ENCODE results near the gene TMUB1.

Gene TMUB1

DNA sequence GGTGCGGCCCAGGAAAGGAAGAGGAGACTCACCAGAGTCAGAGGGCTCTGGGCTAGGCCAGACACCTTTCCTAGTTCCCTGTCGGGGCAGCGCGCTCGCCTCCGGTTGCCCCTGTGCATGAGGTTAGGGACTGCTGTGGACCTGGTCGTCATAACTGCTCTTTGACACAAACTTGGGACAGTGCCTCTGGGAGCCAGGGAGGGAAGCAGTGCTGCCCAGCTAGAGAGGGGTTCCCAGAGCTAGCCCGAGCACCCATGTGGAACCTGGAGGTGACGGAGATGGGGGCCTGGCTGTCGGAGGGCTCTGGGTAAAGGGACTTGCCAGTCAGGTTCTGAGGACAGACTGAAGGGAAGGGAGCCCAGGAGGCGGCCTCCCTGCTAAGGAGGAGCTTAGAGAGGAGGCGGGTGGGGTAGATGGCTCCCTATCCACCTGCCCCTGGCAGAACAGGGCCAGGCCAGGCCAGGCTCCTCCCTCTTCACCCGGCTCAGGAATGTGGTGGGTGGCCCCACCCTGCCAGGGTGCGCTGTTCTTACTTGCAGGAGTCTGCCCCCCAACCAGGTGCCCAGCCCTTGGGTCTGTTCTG, 32.6 kb upstream of the TMUB1 start:
- H3K27me3 ChIP-seq (replicated peaks; ENCODE audit: control insufficient read depth, insufficient read depth, low read length), result no peaks in the 10 kb centered on the region
- TF ChIP-seq, protein P1, sequence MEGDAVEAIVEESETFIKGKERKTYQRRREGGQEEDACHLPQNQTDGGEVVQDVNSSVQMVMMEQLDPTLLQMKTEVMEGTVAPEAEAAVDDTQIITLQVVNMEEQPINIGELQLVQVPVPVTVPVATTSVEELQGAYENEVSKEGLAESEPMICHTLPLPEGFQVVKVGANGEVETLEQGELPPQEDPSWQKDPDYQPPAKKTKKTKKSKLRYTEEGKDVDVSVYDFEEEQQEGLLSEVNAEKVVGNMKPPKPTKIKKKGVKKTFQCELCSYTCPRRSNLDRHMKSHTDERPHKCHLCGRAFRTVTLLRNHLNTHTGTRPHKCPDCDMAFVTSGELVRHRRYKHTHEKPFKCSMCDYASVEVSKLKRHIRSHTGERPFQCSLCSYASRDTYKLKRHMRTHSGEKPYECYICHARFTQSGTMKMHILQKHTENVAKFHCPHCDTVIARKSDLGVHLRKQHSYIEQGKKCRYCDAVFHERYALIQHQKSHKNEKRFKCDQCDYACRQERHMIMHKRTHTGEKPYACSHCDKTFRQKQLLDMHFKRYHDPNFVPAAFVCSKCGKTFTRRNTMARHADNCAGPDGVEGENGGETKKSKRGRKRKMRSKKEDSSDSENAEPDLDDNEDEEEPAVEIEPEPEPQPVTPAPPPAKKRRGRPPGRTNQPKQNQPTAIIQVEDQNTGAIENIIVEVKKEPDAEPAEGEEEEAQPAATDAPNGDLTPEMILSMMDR (IDR thresholded peaks at IDR 0.05; ENCODE audit: insufficient read depth, low read length, poor library complexity, severe bottlenecking), result no peak
- no peak for DNase-seq (ENCODE audit: extremely low read depth, insufficient read length)
- H3K36me3 ChIP-seq (ENCODE audit: control insufficient read depth, insufficient read depth, low read length), result peaks cover 6% of the 10 kb centered on the region
- no peak overlapping the region for H3K4me3 ChIP-seq (replicated peaks; ENCODE audit: low read depth, low read length)

DNA sequence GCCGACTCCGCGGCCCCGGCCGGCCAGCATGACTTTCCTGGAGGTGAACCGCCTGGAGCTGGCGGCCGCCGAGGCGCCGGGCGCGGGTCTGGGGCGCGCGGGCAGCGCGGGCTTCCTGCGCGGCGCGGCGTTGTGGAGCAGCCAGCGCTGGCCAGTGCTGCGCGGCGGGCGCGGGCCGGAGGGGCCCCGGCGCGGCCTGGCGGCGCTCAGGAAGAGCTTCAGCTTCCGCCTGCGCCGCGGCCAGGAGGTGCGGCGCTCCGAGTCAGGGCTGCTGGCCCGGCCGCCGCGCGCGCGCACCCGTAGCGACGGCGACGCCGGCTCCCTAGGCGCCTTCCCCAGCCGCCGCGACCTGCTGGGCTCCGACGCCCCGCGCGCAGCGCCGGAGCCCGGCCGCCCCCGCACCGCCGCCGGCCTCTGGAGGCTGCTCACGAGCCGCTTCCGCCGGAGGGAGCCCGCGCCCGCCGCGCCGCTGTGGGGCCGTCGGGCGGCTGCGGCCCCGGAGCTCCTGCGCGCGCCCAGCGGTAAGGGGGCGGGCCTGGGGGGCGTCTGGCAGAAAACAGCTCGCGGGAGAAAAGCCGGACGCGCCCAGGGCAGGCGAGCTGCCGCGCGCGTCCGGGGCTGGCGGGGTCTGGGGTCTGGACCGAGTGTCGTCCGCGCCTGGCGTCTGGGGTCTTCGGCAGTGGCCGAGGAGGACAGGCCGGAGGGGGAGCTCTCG, 32.0 kb upstream of the TMUB1 start:
- TF ChIP-seq, protein P1 (IDR thresholded peaks at IDR 0.05; ENCODE audit: insufficient read depth, low read length, poor library complexity, severe bottlenecking), result no peak
- no peak for DNase-seq (ENCODE audit: extremely low read depth, insufficient read length)
- peaks cover 6% of the 10 kb centered on the region for H3K36me3 ChIP-seq (ENCODE audit: control insufficient read depth, insufficient read depth, low read length)
- H3K27me3 ChIP-seq (replicated peaks; ENCODE audit: control insufficient read depth, insufficient read depth, low read length), result no peaks in the 10 kb centered on the region
- no peak overlapping the region for H3K4me3 ChIP-seq (replicated peaks; ENCODE audit: low read depth, low read length)

DNA sequence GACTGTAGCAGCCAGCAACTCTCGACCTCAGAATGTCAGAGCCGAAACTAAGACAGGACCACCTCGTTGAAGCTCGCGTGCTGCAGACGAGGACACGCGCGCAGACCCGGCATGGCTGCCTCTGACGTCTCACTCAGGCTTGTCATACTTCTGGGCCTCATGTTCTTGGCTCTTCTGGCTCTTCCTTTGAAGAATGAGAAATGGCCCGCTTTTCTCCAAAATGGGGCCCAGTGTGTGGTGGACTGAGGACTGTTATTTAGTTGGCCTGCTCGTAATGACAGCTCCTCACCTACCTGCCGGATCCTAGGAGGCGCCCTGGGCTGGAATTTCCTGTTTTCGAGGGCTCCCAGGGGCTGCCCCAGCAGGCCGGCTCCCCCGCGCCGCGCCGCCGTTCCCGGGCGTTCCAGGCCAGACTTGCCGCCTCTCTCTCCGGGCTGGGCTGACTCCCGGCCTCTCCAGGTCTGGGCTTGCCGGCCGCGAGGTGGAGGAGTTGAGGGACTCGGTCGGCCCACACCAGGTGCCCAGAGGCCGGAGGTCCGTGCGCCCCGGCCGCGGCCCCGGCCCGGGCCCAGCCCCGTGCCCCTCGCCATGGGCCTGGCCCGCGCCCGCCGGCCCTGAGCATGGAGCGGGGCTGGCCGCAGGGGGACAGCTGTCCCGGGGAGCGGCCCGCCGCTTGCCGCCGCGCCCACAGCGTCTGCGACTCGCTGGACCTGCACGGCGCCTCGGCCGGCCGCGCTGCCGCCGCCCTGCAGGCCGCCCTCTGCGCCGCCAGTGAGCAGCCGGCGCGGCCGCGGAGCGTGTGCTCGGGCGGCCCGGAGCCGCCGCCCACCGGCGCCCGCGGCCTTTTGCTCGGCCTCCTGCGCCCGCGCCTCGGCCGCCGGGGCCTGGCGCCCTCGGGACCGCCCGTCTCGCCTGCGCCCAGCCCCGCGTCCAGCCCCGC, 31.1 kb upstream of the TMUB1 start:
- H3K27me3 ChIP-seq (replicated peaks; ENCODE audit: control insufficient read depth, insufficient read depth, low read length), result no peaks in the 10 kb centered on the region
- TF ChIP-seq, protein P1 (IDR thresholded peaks at IDR 0.05; ENCODE audit: insufficient read depth, low read length, poor library complexity, severe bottlenecking), result no peak
- peaks cover 4% of the 10 kb centered on the region for H3K36me3 ChIP-seq (ENCODE audit: control insufficient read depth, insufficient read depth, low read length)
- DNase-seq (ENCODE audit: extremely low read depth, insufficient read length), result no peak
- H3K4me3 ChIP-seq (replicated peaks; ENCODE audit: low read depth, low read length), result no peak overlapping the region

DNA sequence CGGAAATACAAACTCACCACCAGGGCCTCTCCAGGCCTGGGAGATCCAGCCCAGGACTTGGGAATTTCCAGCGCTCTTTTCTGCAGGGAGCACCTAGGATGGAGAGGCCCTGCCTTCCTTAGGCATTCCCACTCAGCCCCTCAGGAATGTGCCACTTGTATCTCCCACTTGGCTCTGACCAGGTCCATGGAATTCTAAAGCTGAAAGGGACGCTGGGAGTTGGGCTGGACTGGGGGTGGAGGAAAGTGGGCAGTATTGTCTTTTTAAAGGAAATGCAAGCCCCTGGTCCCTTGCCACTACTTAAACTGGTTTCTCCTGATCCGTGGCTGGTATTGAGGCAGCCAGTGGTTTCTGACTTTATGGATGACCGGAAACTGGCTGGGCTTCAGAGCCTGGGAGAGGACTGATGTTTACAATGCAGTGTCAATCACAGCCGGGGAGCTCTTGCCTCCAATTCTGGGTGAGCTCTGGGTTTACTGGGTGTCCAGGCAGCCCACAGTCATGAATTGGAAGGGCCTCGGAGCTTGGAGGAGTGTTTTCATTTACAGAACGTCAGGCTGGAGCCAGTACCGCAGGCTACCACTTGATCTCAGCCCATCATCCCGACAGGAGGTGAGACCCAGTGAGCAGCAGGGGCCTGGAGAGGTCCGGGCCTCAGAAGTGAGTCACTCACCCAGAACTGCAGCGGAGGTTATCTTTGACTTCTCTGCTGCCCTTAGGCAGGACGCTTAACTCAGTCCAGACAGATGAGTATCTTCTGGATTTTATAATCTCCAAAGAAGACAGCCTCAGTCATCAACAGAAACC, 30.3 kb upstream of the TMUB1 start:
- no peak for DNase-seq (ENCODE audit: extremely low read depth, insufficient read length)
- Histone ChIP-seq H3K36me3 (ENCODE audit: control insufficient read depth, insufficient read depth, low read length) (peaks cover 2% of the 10 kb centered on the region; the same call in 1 of the 2 replicates), H3K27me3 (replicated peaks; ENCODE audit: control insufficient read depth, insufficient read depth, low read length) (no peaks in the 10 kb centered on the region), H3K4me3 (replicated peaks; ENCODE audit: low read depth, low read length) (no peak overlapping the region)
- TF ChIP-seq, protein P1 (IDR thresholded peaks at IDR 0.05; ENCODE audit: insufficient read depth, low read length, poor library complexity, severe bottlenecking), result no peak

DNA sequence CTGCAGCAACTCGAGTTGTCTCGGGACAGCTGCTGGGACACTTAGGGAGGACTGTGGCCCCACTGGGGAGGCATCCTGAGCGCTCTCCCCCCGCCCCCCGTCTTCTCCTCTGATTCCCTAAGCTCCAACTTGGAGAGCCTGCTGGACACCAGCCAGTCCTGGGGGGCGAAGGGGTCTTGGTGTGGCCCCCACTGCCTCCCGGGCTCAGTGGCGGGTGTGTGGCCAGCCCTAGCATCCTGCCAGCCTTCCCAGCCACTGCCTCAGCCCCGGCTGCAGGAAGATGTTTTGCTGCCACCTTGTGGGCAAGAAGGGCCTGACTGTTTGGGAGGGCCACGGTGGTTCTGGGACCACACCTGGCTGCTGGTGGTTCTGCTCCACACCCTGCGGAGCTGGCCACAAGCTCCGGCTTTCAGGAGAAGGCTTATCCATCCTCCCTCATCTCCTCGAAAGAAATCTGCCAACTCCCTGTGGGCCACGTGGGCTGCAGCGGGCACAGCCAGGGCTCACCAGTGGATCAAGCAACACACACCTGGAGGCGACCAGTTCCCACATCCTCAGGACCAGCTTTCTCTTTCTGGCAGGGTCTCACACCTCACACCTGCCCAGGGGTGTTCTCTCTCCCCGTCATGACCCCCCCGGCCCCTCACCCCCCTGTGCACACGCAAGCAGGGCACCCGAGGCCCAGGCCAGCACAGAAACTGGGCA, 27.8 kb upstream of the TMUB1 start:
- H3K36me3 ChIP-seq (ENCODE audit: control insufficient read depth, insufficient read depth, low read length), result no peaks in the 10 kb centered on the region
- DNase-seq (ENCODE audit: extremely low read depth, insufficient read length), result peak; percentile 51
- no peak overlapping the region for H3K4me3 ChIP-seq (replicated peaks; ENCODE audit: low read depth, low read length)
- TF ChIP-seq, protein P1 (IDR thresholded peaks at IDR 0.05; ENCODE audit: insufficient read depth, low read length, poor library complexity, severe bottlenecking), result peak; percentile 89
- H3K27me3 ChIP-seq (replicated peaks; ENCODE audit: control insufficient read depth, insufficient read depth, low read length), result no peaks in the 10 kb centered on the region
